CD14-positive monocyte (primary cell): Measurements from ENCODE around the gene COQ2. TPM values are rescaled to one million over a fixed set of nuclear protein-coding genes. Genes with fewer than 3 reads are reported as not detected.
"Not testable (repeated sequence)": the region's sequence is repeated elsewhere in the genome, so short reads cannot be mapped to it uniquely, and the experiment has no call there.

ENCODE experiments used
- DNase-seq, 3 donors: peaks; one replicate each; pipeline ENCODE4 v3.0.0-alpha.2; 2011 to 2022
- H2AFZ ChIP-seq: 2 replicates; pipeline ENCODE4 v1.6.0; 2012; ENCODE audit warnings: mild to moderate bottlenecking, low read depth, low read length, inconsistent platforms; ENCODE audit not compliant: insufficient read depth, poor library complexity, severe bottlenecking
- H3K27ac ChIP-seq, 2 donors: 1 replicate in 1 of 2; 2 replicates in 1 of 2; pipeline ENCODE4 v1.5.1; 2012 to 2013; ENCODE audit warnings: low read length in 2 of 2, control low read depth in 1 of 2, inconsistent platforms in 1 of 2, low read depth in 1 of 2, mild to moderate bottlenecking in 1 of 2
- H3K27me3 ChIP-seq, 2 donors: one replicate each; pipeline versions ENCODE4 v1.6.0 to v1.6.1; 2011 to 2013; ENCODE audit warnings: low read length in 2 of 2; ENCODE audit not compliant: control insufficient read depth in 2 of 2, insufficient read depth in 2 of 2
- H3K36me3 ChIP-seq, 2 donors: replicated peaks in 1 of 2; 1 replicate in 1 of 2; 2 replicates in 1 of 2; pipeline versions ENCODE4 v1.5.1 to v1.6.1; 2012 to 2013; ENCODE audit warnings: low read length in 2 of 2, control low read depth in 1 of 2, inconsistent platforms in 1 of 2, mild to moderate bottlenecking in 1 of 2; ENCODE audit not compliant: insufficient read depth in 2 of 2, control insufficient read depth in 1 of 2
- H3K4me1 ChIP-seq, 2 donors: 1 replicate in 1 of 2; 2 replicates in 1 of 2; pipeline versions ENCODE4 v1.5.1 to v1.6.1; 2012 to 2013; ENCODE audit warnings: low read length in 2 of 2, control low read depth in 1 of 2, inconsistent platforms in 1 of 2, mild to moderate bottlenecking in 1 of 2, moderate library complexity in 1 of 2; ENCODE audit not compliant: insufficient read depth in 2 of 2, control insufficient read depth in 1 of 2
- H3K4me2 ChIP-seq: replicated peaks from 2 replicates; pipeline ENCODE3; 2012; ENCODE audit warnings: low read length, moderate library complexity, mild to moderate bottlenecking; ENCODE audit not compliant: poor library complexity, severe bottlenecking; ENCODE audit errors: extremely low read depth
- H3K4me3 ChIP-seq, 3 experiments: fragments of 200-600 bp in 1 of 3; sonication (generic) in 1 of 3; replicated peaks in 1 of 3; 1 replicate in 2 of 3; 2 replicates in 1 of 3; pipeline ENCODE4 v1.5.1; 2011 to 2013; ENCODE audit warnings: low read length in 3 of 3, mild to moderate bottlenecking in 3 of 3, control low read depth in 2 of 3, low read depth in 2 of 3, inconsistent platforms in 1 of 3, moderate library complexity in 1 of 3
- H3K79me2 ChIP-seq: 2 replicates; pipeline ENCODE4 v1.6.0; 2012; ENCODE audit warnings: mild to moderate bottlenecking, control low read depth, inconsistent platforms, low read length, moderate library complexity; ENCODE audit not compliant: insufficient read depth
- H3K9ac ChIP-seq: 2 replicates; pipeline ENCODE4 v1.6.0; 2017; ENCODE audit warnings: low read length, mild to moderate bottlenecking; ENCODE audit not compliant: insufficient read depth, poor library complexity, severe bottlenecking
- H3K9me3 ChIP-seq, 2 donors: replicated peaks in 1 of 2; 1 replicate in 1 of 2; 2 replicates in 1 of 2; pipeline versions ENCODE4 v1.5.1 to v1.6.1; 2012 to 2013; ENCODE audit warnings: low read length in 2 of 2, control low read depth in 1 of 2; ENCODE audit not compliant: control insufficient read depth in 1 of 2, insufficient read depth in 1 of 2
- H4K20me1 ChIP-seq: 2 replicates; pipeline ENCODE4 v1.6.0; 2012; ENCODE audit warnings: mild to moderate bottlenecking, low read length, control low read depth, moderate library complexity; ENCODE audit not compliant: insufficient read depth
- H3K27ac Mint-ChIP-seq, 7 donors: one replicate each; pipeline ENCODE4 v1.8.0; 2020; ENCODE audit warnings: mild to moderate bottlenecking in 7 of 7, mixed read lengths in 7 of 7, moderate library complexity in 6 of 7, inconsistent platforms in 2 of 7
- H3K27me3 Mint-ChIP-seq, 3 donors: one replicate each; pipeline ENCODE4 v1.8.0; 2021 to 2022; ENCODE audit warnings: low read depth in 3 of 3, mild to moderate bottlenecking in 3 of 3, mixed read lengths in 3 of 3, moderate library complexity in 3 of 3, inconsistent platforms in 1 of 3
- H3K36me3 Mint-ChIP-seq, 2 donors: one replicate each; pipeline ENCODE4 v1.8.0; 2020; ENCODE audit warnings: mixed read lengths in 2 of 2, inconsistent platforms in 1 of 2, mild to moderate bottlenecking in 1 of 2
- H3K4me1 Mint-ChIP-seq: one replicate; pipeline ENCODE4 v1.8.0; 2020; ENCODE audit warnings: mild to moderate bottlenecking, mixed read lengths
- H3K4me3 Mint-ChIP-seq, 2 donors: one replicate each; pipeline ENCODE4 v1.8.0; 2020; ENCODE audit warnings: mild to moderate bottlenecking in 2 of 2, mixed read lengths in 2 of 2, moderate library complexity in 1 of 2
- H3K9me3 Mint-ChIP-seq, 7 donors: one replicate each; pipeline ENCODE4 v1.8.0; 2020 to 2022; ENCODE audit warnings: mixed read lengths in 7 of 7, mild to moderate bottlenecking in 6 of 7, moderate library complexity in 6 of 7, inconsistent platforms in 2 of 7
- CTCF ChIP-seq: fragments of 200-600 bp; IDR thresholded peaks from one replicate; pipeline ENCODE4 v1.8.0; 2022; ENCODE audit warnings: antibody characterized with exemption, mild to moderate bottlenecking
- WGBS: methylation state at CpG from one replicate; pipeline ENCODE4 v1.1.5; 2013; ENCODE audit warnings: missing lambda C conversion rate; ENCODE audit not compliant: insufficient coverage; 5-methylcytosine and 5-hydroxymethylcytosine counted together
- intact Hi-C, 2 donors: fragments of 100-400 bp; cut with micrococcal nuclease; formaldehyde crosslinking; loops; one replicate each; pipeline versions ENCODE4 v1.15.0 to v1.15.1; 2023
- polyA plus RNA-seq, 3 donors: library from polyadenylated mRNA; depleted of rRNA in 1 of 3; unstranded in 2 of 3; stranded (reverse) in 1 of 3; fragments of 300-500 nt in 2 of 3; fragments of >200 nt in 1 of 3; fragmentation: Illumina TruSeq in 2 of 3; gene quantifications; 1 replicate in 2 of 3; 2 replicates in 1 of 3; pipeline ENCODE4 v1.2.3, GENCODE V29; 2012 to 2021

Gene COQ2
- polyA plus RNA-seq, 3 donors = 14.7 to 48.6 (median 40.7) TPM

GRCh38 chr4:83276299-83277040 is 8.1 kb downstream of the COQ2 start:
- intact Hi-C loops = no loop called here
- no peak overlapping the region for H3K9ac ChIP-seq
- H3K79me2 ChIP-seq = peaks cover 65% of the 10 kb centered on the region
- no peak overlapping the region for H3K4me2 ChIP-seq
- WGBS = no CpG with 5 or more reads among the region's 3 CpGs
- H3K27ac ChIP-seq = no peak overlapping the region
- H3K4me3 Mint-ChIP-seq = no peak overlapping the region
- H3K36me3 ChIP-seq = peaks cover 48 to 76% of the 10 kb centered on the region in 2 donors
- H3K27me3 Mint-ChIP-seq = no peaks in the 10 kb centered on the region
- H3K36me3 Mint-ChIP-seq = peaks cover 56 to 75% of the 10 kb centered on the region in 2 donors
- no peak for DNase-seq
- no peak overlapping the region for H3K4me3 ChIP-seq
- H4K20me1 ChIP-seq = peaks cover 2% of the 10 kb centered on the region
- no peaks in the 10 kb centered on the region for H3K9me3 ChIP-seq
- peaks cover under 1 to 18% of the 10 kb centered on the region in 2 donors for H3K4me1 ChIP-seq
- H3K27me3 ChIP-seq = no peaks in the 10 kb centered on the region
- no peak for TF ChIP-seq CTCF
- H3K4me1 Mint-ChIP-seq = peaks cover 27% of the 10 kb centered on the region
- peak overlapping the region in 2 of 7 donors; percentile 6 to 32 for H3K27ac Mint-ChIP-seq
- H2AFZ ChIP-seq = no peak overlapping the region
- no peaks in the 10 kb centered on the region for H3K9me3 Mint-ChIP-seq

- H3K9ac ChIP-seq, H3K9me3 ChIP-seq, H3K4me2 ChIP-seq, H3K27me3 ChIP-seq, H3K4me3 ChIP-seq, H2AFZ ChIP-seq, H3K27ac ChIP-seq, H3K27me3 Mint-ChIP-seq, intact Hi-C loops, H4K20me1 ChIP-seq, H3K9me3 Mint-ChIP-seq, H3K4me3 Mint-ChIP-seq: not testable (repeated sequence)
- peaks cover 67 to 93% of the 10 kb centered on the region in 2 donors for H3K36me3 ChIP-seq
- peaks cover 40% of the 10 kb centered on the region for H3K79me2 ChIP-seq
- 100% methylated on average over 1 of the region's 3 CpGs for WGBS
- H3K4me1 ChIP-seq = peaks cover 0 to 11% of the 10 kb centered on the region in 2 donors
- peak overlapping the region in 4 of 7 donors; percentile 41 to 76 (median 52) for H3K27ac Mint-ChIP-seq
- peak in 2 of 3 donors; percentile 29 to 44 for DNase-seq
- H3K36me3 Mint-ChIP-seq = peaks cover 74 to 91% of the 10 kb centered on the region in 2 donors
- H3K4me1 Mint-ChIP-seq = peaks cover 16% of the 10 kb centered on the region
Measured at GRCh38 chr4:83273926-83274325, 10.7 kb downstream of the COQ2 start.
